Measurements from ENCODE around the gene SLC13A2. TPM values are rescaled to one million over a fixed set of nuclear protein-coding genes. Genes with fewer than 3 reads are reported as not detected.

The SLC13A2 gene
- total and polyA plus RNA-seq, 2 of the 4 experiments (the other 2 are of a cell fraction) = not detected

DNA sequence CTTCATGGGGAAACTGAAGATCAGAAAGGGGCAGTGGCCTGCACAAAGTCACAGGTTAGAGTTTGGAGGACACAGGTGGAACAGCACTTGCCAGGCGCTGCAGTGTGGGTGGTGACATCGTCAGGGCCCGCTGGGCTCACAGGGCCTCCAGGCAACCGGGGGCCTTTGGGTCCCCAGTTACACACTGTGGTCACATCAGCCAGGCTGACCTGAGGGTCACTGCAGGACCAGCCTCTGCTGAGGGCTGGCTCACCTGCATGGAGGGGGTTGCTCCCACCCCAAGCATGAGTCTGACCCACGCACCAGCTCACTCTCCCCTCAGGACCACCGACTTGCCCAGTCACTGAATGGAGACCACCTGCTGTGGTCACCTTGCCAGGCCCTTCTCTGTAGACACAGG lies 49.7 kb downstream of the SLC13A2 start:
- H3K4me3 ChIP-seq (ENCODE audit: insufficient read depth, low read depth, low read length) = no peak overlapping the region
- in situ Hi-C loops (cut with MboI; ENCODE audit: low sequenced_read_pairs) = no loop called here

More for the DNA sequence above, 49.7 kb downstream of the SLC13A2 start:
- H2BK15ac ChIP-seq (ENCODE audit: low read depth, low read length) = no peak overlapping the region
- H3K79me1 ChIP-seq (ENCODE audit: low read depth in 1 of 2, low read length in 2 of 2) = no peaks in the 10 kb centered on the region
- no peaks in the 10 kb centered on the region for H3K9me3 ChIP-seq (ENCODE audit: control insufficient read depth, insufficient read depth, low read length)
- H2AK5ac ChIP-seq (ENCODE audit: low read depth, low read length) = no peak overlapping the region
- no peak overlapping the region for H3K23ac ChIP-seq (ENCODE audit: low read depth, low read length)
- no peak for DNase-seq
- TF ChIP-seq CHD1 (IDR thresholded peaks at IDR 0.05; ENCODE audit: low read depth, low read length) (no peak), FOS (IDR thresholded peaks at IDR 0.05; ENCODE audit: low read depth, low read length) (no peak), MXI1 (IDR thresholded peaks at IDR 0.05; ENCODE audit: borderline replicate concordance, low read depth, low read length) (no peak), SMC3 (IDR thresholded peaks at IDR 0.05; ENCODE audit: low read depth, low read length) (no peak), RCOR1 (IDR thresholded peaks at IDR 0.05; ENCODE audit: insufficient replicate concordance, low read length) (no peak), POLR2A (IDR thresholded peaks at IDR 0.05; ENCODE audit: low read depth, low read length) (no peak), MAZ (IDR thresholded peaks at IDR 0.05; ENCODE audit: borderline replicate concordance, low read depth, low read length) (no peak), NFE2L2 (IDR thresholded peaks at IDR 0.05; ENCODE audit: low read depth, low read length) (no peak), BHLHE40 (IDR thresholded peaks at IDR 0.05; ENCODE audit: low read depth, low read length) (no peak), RFX5 (IDR thresholded peaks at IDR 0.05; ENCODE audit: low read depth, low read length) (no peak)
- TF ChIP-seq, protein P1, sequence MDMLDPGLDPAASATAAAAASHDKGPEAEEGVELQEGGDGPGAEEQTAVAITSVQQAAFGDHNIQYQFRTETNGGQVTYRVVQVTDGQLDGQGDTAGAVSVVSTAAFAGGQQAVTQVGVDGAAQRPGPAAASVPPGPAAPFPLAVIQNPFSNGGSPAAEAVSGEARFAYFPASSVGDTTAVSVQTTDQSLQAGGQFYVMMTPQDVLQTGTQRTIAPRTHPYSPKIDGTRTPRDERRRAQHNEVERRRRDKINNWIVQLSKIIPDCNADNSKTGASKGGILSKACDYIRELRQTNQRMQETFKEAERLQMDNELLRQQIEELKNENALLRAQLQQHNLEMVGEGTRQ (IDR thresholded peaks at IDR 0.05; ENCODE audit: low read depth, low read length) = no peak
- TF ChIP-seq, protein P2, sequence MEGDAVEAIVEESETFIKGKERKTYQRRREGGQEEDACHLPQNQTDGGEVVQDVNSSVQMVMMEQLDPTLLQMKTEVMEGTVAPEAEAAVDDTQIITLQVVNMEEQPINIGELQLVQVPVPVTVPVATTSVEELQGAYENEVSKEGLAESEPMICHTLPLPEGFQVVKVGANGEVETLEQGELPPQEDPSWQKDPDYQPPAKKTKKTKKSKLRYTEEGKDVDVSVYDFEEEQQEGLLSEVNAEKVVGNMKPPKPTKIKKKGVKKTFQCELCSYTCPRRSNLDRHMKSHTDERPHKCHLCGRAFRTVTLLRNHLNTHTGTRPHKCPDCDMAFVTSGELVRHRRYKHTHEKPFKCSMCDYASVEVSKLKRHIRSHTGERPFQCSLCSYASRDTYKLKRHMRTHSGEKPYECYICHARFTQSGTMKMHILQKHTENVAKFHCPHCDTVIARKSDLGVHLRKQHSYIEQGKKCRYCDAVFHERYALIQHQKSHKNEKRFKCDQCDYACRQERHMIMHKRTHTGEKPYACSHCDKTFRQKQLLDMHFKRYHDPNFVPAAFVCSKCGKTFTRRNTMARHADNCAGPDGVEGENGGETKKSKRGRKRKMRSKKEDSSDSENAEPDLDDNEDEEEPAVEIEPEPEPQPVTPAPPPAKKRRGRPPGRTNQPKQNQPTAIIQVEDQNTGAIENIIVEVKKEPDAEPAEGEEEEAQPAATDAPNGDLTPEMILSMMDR (conservative IDR thresholded peaks at IDR 0.05; ENCODE audit: low read depth, low read length) = no peak
- TF ChIP-seq, protein P3, sequence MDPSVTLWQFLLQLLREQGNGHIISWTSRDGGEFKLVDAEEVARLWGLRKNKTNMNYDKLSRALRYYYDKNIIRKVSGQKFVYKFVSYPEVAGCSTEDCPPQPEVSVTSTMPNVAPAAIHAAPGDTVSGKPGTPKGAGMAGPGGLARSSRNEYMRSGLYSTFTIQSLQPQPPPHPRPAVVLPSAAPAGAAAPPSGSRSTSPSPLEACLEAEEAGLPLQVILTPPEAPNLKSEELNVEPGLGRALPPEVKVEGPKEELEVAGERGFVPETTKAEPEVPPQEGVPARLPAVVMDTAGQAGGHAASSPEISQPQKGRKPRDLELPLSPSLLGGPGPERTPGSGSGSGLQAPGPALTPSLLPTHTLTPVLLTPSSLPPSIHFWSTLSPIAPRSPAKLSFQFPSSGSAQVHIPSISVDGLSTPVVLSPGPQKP (IDR thresholded peaks at IDR 0.05; ENCODE audit: borderline replicate concordance, low read depth, low read length) = no peak
- H4K8ac ChIP-seq (ENCODE audit: low read depth in 2 of 2, low read length in 2 of 2) = no peak overlapping the region
- H3K9ac ChIP-seq (ENCODE audit: low read depth, low read length) = no peak overlapping the region
- peaks cover 13% of the 10 kb centered on the region for H3K4me1 ChIP-seq (ENCODE audit: control insufficient read depth, insufficient read depth, low read length)
- no peaks in the 10 kb centered on the region for H3K36me3 ChIP-seq (ENCODE audit: control insufficient read depth, insufficient read depth, low read length)
- intact Hi-C loops (cut with micrococcal nuclease) = no loop called here
- no peak overlapping the region for H2BK120ac ChIP-seq (ENCODE audit: low read depth, low read length)
- H2BK20ac ChIP-seq (ENCODE audit: low read depth, low read length) = no peak overlapping the region
- dilution Hi-C loops (cut with HindIII; ENCODE audit: low sequenced_read_pairs, unreplicated experiment) = no loop called here
- H4K20me1 ChIP-seq (ENCODE audit: insufficient read depth, low read length) = no peaks in the 10 kb centered on the region; the same call in 1 of the 2 replicates
- 55% methylated on average over 2 of the region's 6 CpGs; no CpG with 5 or more reads in 1 of the 2 experiments for WGBS, 2 experiments (ENCODE audit: extremely low coverage in 2 of 2, insufficient read length in 1 of 2)
- H3K4me2 ChIP-seq (ENCODE audit: low read depth, low read length) = no peak overlapping the region
- peaks cover 32% of the 10 kb centered on the region for H3K27me3 ChIP-seq (ENCODE audit: control insufficient read depth, insufficient read depth, low read length)
- ATAC-seq (ENCODE audit: low read depth) = no peak
- no TSS peak for BruUV-seq (replicated peaks)
- no peak overlapping the region for H3K27ac ChIP-seq (ENCODE audit: insufficient read depth, low read length)
- H3K9me1 ChIP-seq (ENCODE audit: insufficient read depth, low read length) = peaks cover under 1% of the 10 kb centered on the region
- H2AK9ac ChIP-seq (replicated peaks; ENCODE audit: low read depth, low read length, poor library complexity) = no peak overlapping the region
- no peak overlapping the region for H3K18ac ChIP-seq (ENCODE audit: low read depth, low read length)
- H3K4ac ChIP-seq (ENCODE audit: low read depth, low read length) = no peak overlapping the region
- H4K5ac ChIP-seq (ENCODE audit: low read depth, low read length) = no peak overlapping the region
- no peak overlapping the region for H3K56ac ChIP-seq (ENCODE audit: extremely low read depth, insufficient read depth, low read length)
- ChIA-PET POLR2A (ENCODE audit: unreplicated experiment) (no interaction called here), CTCF (no interaction called here)
- no peak overlapping the region for H2BK5ac ChIP-seq (ENCODE audit: low read depth, low read length, poor library complexity, severe bottlenecking)
- H2AFZ ChIP-seq (replicated peaks; ENCODE audit: low read length, poor library complexity) = no peak overlapping the region
- no peak overlapping the region for H3K14ac ChIP-seq (replicated peaks; ENCODE audit: low read depth, low read length)
- H4K91ac ChIP-seq (ENCODE audit: insufficient read depth, low read depth, low read length) = no peak overlapping the region
